T-helper 17 cell (primary cell): ENCODE measurements around the gene C1orf216. TPM values are rescaled to one million over a fixed set of nuclear protein-coding genes. Genes with fewer than 3 reads are reported as not detected.
"Not testable (repeated sequence)": the region's sequence is repeated elsewhere in the genome, so short reads cannot be mapped to it uniquely, and the experiment has no call there.

ENCODE experiments used
- ATAC-seq: fragments of 150-1000 bp; cut with Tn5 transposase; 2 replicates; pipeline ENCODE4 v1.10.0; 2021; ENCODE audit warnings: mild to moderate bottlenecking, moderate library complexity
- DNase-seq, 3 donors: peaks; one replicate each; pipeline versions ENCODE4 v3.0.0 to v3.0.0-alpha.2; 2020 to 2021
- H3K9me3 ChIP-seq: one replicate; pipeline ENCODE4 v1.7.0; 2013; ENCODE audit warnings: low read length, mild to moderate bottlenecking; ENCODE audit not compliant: control insufficient read depth, poor library complexity, severe bottlenecking
- H3K27ac Mint-ChIP-seq: one replicate; pipeline ENCODE4 v1.8.0; 2022; ENCODE audit warnings: mild to moderate bottlenecking, moderate library complexity, mixed read lengths
- H3K27me3 Mint-ChIP-seq: one replicate; pipeline ENCODE4 v1.8.0; 2022; ENCODE audit warnings: mixed read lengths
- H3K36me3 Mint-ChIP-seq: one replicate; pipeline ENCODE4 v1.8.0; 2022; ENCODE audit warnings: low read depth, mixed read lengths
- H3K4me1 Mint-ChIP-seq: one replicate; pipeline ENCODE4 v1.8.0; 2022; ENCODE audit warnings: mild to moderate bottlenecking, mixed read lengths
- H3K4me3 Mint-ChIP-seq: one replicate; pipeline ENCODE4 v1.8.0; 2022; ENCODE audit warnings: mild to moderate bottlenecking, moderate library complexity, mixed read lengths
- total RNA-seq, 4 donors: library from RNA in 2 of 4; stranded (reverse) in 2 of 4; gene quantifications; one replicate each; pipeline ENCODE4 v1.2.3 and lab custom pipeline; 2022 to 2026

Gene C1orf216
- total RNA-seq, 2 donors from 2014 or later: 5.7 to 9.9 TPM

- peaks cover 30% of the 10 kb centered on the region for H3K27me3 Mint-ChIP-seq
- H3K27ac Mint-ChIP-seq: no peak overlapping the region
- DNase-seq (no peak), ATAC-seq (no peak)
- peaks cover 9% of the 10 kb centered on the region for H3K36me3 Mint-ChIP-seq
- H3K4me1 Mint-ChIP-seq: peaks cover 7% of the 10 kb centered on the region
- no peaks in the 10 kb centered on the region for H3K9me3 ChIP-seq
- no peak overlapping the region for H3K4me3 Mint-ChIP-seq
Measured at GRCh38 chr1:35691080-35691479, 27.6 kb downstream of the C1orf216 start.

- not testable (repeated sequence) for H3K4me3 Mint-ChIP-seq, ATAC-seq, DNase-seq, H3K27ac Mint-ChIP-seq, H3K9me3 ChIP-seq, H3K36me3 Mint-ChIP-seq, H3K4me1 Mint-ChIP-seq
- H3K27me3 Mint-ChIP-seq: peaks cover 27% of the 10 kb centered on the region
Measured at GRCh38 chr1:35690103-35690502, 28.6 kb downstream of the C1orf216 start.

GRCh38 chr1:35688161-35688560 is 30.5 kb downstream of the C1orf216 start:
- H3K27ac Mint-ChIP-seq: no peak overlapping the region
- H3K27me3 Mint-ChIP-seq: peaks cover 46% of the 10 kb centered on the region
- H3K4me1 Mint-ChIP-seq: peaks cover 8% of the 10 kb centered on the region
- no peak for ATAC-seq
- no peaks in the 10 kb centered on the region for H3K9me3 ChIP-seq
- no peak for DNase-seq
- no peak overlapping the region for H3K4me3 Mint-ChIP-seq
- H3K36me3 Mint-ChIP-seq: peaks cover 10% of the 10 kb centered on the region

GRCh38 chr1:35683012-35683411 is 35.7 kb downstream of the C1orf216 start:
- DNase-seq (no peak), ATAC-seq (no peak)
- no peaks in the 10 kb centered on the region for H3K9me3 ChIP-seq
- Mint-ChIP-seq H3K27me3 (peaks cover 56% of the 10 kb centered on the region), H3K4me1 (peaks cover 9% of the 10 kb centered on the region), H3K27ac (no peak overlapping the region), H3K36me3 (peaks cover 8% of the 10 kb centered on the region), H3K4me3 (no peak overlapping the region)

- Mint-ChIP-seq H3K27ac (no peak overlapping the region), H3K4me3 (no peak overlapping the region), H3K4me1 (peaks cover 11% of the 10 kb centered on the region), H3K36me3 (peaks cover 8% of the 10 kb centered on the region), H3K27me3 (peaks cover 57% of the 10 kb centered on the region)
- DNase-seq (no peak), ATAC-seq (no peak)
- H3K9me3 ChIP-seq: no peaks in the 10 kb centered on the region
Measured at GRCh38 chr1:35680271-35680670, 38.4 kb downstream of the C1orf216 start.

GRCh38 chr1:35675773-35676172 is 42.9 kb downstream of the C1orf216 start:
- Mint-ChIP-seq H3K36me3 (peaks cover 3% of the 10 kb centered on the region), H3K27me3 (peaks cover 67% of the 10 kb centered on the region), H3K4me1 (peaks cover 10% of the 10 kb centered on the region), H3K27ac (no peak overlapping the region), H3K4me3 (no peak overlapping the region)
- no peak for DNase-seq
- no peak for ATAC-seq
- H3K9me3 ChIP-seq: no peaks in the 10 kb centered on the region

GRCh38 chr1:35674111-35674510 is 44.6 kb downstream of the C1orf216 start:
- Mint-ChIP-seq H3K4me1 (peaks cover 7% of the 10 kb centered on the region), H3K27ac (no peak overlapping the region), H3K4me3 (no peak overlapping the region), H3K27me3 (peaks cover 62% of the 10 kb centered on the region), H3K36me3 (peaks cover 2% of the 10 kb centered on the region)
- ATAC-seq: no peak
- no peak for DNase-seq
- H3K9me3 ChIP-seq: no peaks in the 10 kb centered on the region

GRCh38 chr1:35672116-35672515 is 46.6 kb downstream of the C1orf216 start:
- no peak for ATAC-seq
- H3K27ac Mint-ChIP-seq: no peak overlapping the region
- peaks cover 59% of the 10 kb centered on the region for H3K27me3 Mint-ChIP-seq

GRCh38 chr1:35668506-35668905 is 50.2 kb downstream of the C1orf216 start:
- no peak for DNase-seq
- Mint-ChIP-seq H3K4me1 (peaks cover 2% of the 10 kb centered on the region), H3K27me3 (peaks cover 51% of the 10 kb centered on the region), H3K4me3 (no peak overlapping the region), H3K36me3 (peaks cover 2% of the 10 kb centered on the region), H3K27ac (no peak overlapping the region)
- ATAC-seq: no peak
- H3K9me3 ChIP-seq: no peaks in the 10 kb centered on the region

More at GRCh38 chr1:35672116-35672515, 46.6 kb downstream of the C1orf216 start:
- Mint-ChIP-seq H3K4me3 (no peak overlapping the region), H3K4me1 (peaks cover 4% of the 10 kb centered on the region), H3K36me3 (peaks cover 2% of the 10 kb centered on the region)
- no peaks in the 10 kb centered on the region for H3K9me3 ChIP-seq
- no peak for DNase-seq

- ATAC-seq: no peak
- Mint-ChIP-seq H3K4me3 (no peak overlapping the region), H3K4me1 (peaks cover 2% of the 10 kb centered on the region), H3K27ac (no peak overlapping the region), H3K27me3 (peaks cover 43% of the 10 kb centered on the region), H3K36me3 (peaks cover 5% of the 10 kb centered on the region)
- no peaks in the 10 kb centered on the region for H3K9me3 ChIP-seq
- DNase-seq: no peak
Measured at GRCh38 chr1:35666916-35667315, 51.8 kb downstream of the C1orf216 start.

GRCh38 chr1:35666216-35666615 is 52.5 kb downstream of the C1orf216 start:
- H3K27ac Mint-ChIP-seq: no peak overlapping the region
- peaks cover 1% of the 10 kb centered on the region for H3K4me1 Mint-ChIP-seq
- peaks cover 36% of the 10 kb centered on the region for H3K27me3 Mint-ChIP-seq
- ATAC-seq (no peak), DNase-seq (no peak)
- H3K4me3 Mint-ChIP-seq: no peak overlapping the region
- peaks cover 5% of the 10 kb centered on the region for H3K36me3 Mint-ChIP-seq
- H3K9me3 ChIP-seq: no peaks in the 10 kb centered on the region

Other genes starting within 250 kb of the C1orf216 start
- 10 to 100 TPM; 58.8 to 79.0 TPM for gene KIAA0319L, start 161.5 kb downstream of the C1orf216 start, total RNA-seq
- gene NCDN, start 161.1 kb downstream of the C1orf216 start, total RNA-seq: 10 to 100 TPM; 23.8 to 26.2 TPM
- 1 to 10 TPM; 3.2 to 4.5 TPM for gene TFAP2E, start 145.6 kb downstream of the C1orf216 start, total RNA-seq
- 10 to 100 TPM; 27.4 to 30.5 TPM for gene PSMB2, start 77.4 kb downstream of the C1orf216 start, total RNA-seq
- 1 to 10 TPM in 1 of 2 donors, under 1 TPM in 1; 0.90 to 1.5 TPM for gene CLSPN, start 51.1 kb upstream of the C1orf216 start, total RNA-seq
- 10 to 100 TPM; 20.7 to 23.3 TPM for gene AGO4, start 89.1 kb upstream of the C1orf216 start, total RNA-seq
- 10 to 100 TPM; 23.3 to 25.3 TPM for gene AGO1, start 164.3 kb upstream of the C1orf216 start, total RNA-seq
- 10 to 100 TPM; 30.4 to 33.0 TPM for gene AGO3, start 212.2 kb upstream of the C1orf216 start, total RNA-seq